GM19324 (cell line): ENCODE measurements around the gene ZNF70.

ENCODE experiments used
- ATAC-seq: cut with Tn5 transposase; IDR thresholded peaks from one replicate; pipeline ENCODE4 v1.9.1; 2021; ENCODE audit warnings: mild to moderate bottlenecking, moderate library complexity; ENCODE audit not compliant: unreplicated experiment, low FRiP score

ZNF70 gene

DNA sequence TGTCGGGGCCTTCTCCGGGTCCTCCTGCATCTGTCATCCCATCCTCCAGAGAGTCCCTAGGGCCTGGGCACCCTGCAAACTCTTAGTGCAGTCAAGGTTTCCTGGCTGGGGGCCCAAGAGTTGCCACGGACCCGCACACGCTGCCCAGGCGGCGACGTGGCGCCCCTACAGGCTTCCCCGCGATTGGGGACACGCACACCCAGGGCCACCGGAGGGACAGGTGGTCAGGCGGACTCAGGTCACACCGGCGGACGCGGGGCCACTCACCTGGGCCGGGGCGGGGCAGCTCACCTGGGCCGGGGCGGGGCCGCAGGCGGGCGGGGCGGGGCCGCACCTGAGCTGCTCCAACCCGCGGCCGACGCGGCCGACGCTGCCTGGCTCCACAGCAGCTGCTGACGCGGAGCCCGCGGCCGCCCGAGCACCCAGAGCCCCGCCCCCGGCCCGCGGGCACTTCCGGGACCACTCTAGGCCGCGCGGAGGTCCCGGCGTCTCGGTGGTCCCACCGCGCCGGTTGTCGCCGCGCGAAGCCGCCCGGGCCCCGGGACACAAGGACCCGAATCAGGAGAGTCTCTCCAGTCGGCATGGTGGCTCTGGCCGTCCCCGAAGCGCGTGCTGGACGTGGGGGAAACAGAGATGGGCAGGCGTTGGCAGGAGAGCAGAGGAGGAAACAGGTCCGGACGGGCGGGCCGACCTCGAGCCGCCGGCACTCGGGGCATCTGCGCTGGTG lies at the start of gene ZNF70:
TSS of gene ZNF70 (minus strand) at position 399 of the 727 bp plus-strand sequence. CDS start 5,972 bp downstream, outside the sequence.
- peak; percentile 80 for ATAC-seq

DNA sequence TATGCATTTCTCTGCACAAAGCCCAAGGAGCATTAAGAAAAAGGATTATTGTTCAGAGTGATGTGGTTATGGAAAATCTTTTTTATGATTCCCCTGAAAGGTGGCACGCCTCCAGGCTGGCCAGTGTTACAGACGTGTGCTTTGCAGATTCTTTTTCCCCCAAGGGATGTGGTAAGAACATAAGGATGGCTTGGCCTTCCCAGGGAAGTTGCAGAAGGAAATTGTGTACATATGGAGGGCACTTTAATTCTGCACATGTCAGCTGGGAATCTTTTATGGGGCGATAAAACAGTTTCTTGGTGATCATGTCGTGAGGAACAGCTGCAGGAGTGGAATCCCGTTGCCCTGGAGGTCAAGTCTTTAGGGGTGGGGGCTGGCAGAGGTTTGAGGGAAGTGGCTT lies 45.5 kb upstream of the ZNF70 start:
- no peak for ATAC-seq

DNA sequence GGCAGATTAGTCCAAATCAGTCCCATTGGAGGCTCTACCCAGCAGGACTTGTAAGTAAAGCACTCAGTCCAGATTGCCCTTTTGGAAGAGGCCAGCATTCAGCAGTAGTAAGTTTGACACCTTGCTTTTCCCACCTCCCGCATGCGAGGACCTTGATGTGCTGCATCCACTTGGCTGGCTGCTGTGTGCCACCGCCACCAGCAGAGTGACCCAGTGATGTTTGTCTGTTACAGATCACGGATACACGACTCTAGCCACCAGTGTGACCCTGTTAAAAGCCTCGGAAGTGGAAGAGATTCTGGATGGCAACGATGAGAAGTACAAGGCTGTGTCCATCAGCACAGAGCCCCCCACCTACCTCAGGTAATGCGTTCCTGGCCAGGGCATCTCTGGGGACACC lies 42.4 kb upstream of the ZNF70 start:
- no peak for ATAC-seq

DNA sequence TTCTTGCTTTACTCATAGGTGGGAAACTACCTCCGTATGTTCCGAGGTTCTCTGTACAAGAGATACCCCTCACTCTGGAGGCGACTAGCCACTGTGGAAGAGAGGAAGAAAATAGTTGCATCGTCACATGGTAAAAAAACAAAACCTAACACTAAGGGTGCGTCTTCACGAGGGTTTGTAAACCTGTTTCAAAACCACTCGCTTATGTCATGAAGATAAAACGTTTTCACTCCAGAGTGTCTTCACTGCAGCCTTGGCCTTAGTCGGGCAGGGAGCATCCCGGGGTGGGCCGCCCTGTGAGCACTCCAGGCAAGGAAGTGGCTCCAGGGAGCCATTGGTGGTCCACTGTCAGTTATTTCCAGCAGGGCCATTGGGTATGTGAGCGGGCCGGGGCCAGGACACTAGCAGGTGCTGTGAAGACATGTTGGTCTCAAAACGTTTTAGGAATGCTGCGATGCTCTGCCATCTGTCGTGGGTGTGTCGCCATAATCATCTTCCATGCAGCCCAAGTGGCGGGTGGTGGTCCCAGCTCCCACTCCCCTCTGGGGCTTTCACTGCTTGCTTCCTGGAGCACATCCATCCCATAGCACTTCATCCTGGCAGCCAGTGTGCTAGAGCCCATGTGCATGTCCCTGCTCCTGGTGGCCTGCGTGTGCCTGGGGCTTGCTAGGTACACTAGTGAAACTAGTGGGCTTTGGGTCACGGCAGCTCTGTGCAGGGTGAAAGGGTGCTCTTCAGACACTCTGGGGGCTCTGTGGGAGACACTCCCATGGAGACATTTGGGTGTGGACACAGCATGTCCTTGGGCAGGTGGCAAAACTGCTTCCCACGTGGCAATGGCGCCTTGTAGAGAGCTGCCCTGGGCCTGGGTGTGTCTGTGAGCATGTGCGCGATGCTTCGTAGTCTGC lies 41.1 kb upstream of the ZNF70 start:
- no peak for ATAC-seq

DNA sequence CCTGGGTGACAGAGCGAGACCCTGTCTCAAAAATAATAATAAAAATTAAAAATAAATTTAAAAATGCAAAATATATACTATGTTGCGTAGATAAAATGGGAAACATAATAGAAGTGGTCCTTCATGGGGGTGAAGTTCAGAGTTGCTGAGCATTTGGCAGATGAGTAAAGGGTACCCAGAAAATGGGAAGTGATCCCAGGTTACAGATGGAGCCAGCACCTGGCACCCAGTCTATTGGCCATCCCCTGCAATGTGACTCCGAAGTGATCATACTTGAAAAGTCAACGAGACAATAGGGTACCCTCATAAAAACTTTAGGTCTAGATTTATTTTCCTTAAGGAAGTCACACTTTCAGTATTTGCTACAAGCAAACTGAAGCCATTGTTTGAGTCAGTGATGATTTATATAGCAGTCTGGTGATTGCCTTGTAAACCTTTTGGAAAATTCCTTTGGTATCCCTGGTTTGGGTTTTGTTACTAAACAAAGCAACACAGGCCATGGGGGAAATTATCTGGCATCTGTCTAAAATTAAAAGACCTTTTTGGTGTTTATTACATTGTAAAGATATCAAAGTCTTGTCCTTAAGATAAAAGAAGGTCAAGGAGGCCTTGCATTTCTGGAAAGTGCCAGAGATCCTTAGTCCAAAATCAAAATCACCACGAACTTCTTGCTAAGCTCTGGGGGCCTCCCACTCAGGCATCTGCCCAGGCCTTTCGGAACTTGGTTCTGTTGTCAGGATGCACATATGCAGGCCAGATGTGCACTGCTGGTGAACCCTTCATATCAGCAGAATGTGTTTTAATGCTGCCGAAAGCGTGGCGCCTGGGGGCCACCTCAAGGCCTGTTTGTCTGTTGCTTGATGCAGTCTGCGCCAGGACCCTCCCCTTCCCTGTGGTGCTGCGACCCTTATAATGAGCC lies 40.2 kb upstream of the ZNF70 start:
- no peak for ATAC-seq

DNA sequence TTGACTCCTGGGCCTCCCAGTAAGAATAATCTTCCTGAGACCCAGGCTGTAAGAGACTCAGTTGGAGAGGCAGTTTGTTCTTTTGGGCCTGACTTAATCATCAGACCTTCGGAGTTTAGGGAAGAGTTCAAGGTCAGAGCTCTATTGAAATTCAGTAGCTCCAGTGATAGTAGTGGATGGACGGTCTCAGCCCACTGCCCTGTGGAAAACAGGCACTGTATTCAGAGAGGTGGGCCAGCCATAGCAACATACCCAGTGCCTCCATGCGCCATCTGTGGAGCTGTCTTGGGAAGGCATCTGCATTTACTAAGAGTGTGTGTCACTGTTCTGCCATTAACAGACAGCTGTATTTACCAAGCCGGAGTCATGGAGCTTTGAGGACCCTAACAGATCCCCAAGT lies 38.7 kb upstream of the ZNF70 start:
- no peak for ATAC-seq

DNA sequence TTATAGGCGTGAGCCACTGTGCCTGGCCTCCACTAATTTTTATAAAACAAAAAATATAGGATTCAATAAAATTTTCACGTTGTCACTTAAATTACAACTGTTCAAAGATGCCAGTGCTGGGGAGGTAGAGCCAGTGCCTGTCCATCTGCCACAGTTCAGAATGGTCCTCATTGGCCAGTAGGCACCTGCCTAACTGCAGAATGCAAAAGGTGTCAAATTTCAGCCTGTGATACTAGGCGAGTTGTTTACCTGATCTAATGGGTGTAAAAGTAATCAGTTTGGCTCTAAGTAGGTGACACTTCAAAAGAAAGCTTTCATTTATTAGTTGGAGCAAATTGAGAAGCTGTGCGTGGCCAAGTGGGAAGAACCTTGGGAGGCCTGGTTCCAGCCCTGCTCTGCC lies 38.2 kb upstream of the ZNF70 start:
- ATAC-seq = no peak

DNA sequence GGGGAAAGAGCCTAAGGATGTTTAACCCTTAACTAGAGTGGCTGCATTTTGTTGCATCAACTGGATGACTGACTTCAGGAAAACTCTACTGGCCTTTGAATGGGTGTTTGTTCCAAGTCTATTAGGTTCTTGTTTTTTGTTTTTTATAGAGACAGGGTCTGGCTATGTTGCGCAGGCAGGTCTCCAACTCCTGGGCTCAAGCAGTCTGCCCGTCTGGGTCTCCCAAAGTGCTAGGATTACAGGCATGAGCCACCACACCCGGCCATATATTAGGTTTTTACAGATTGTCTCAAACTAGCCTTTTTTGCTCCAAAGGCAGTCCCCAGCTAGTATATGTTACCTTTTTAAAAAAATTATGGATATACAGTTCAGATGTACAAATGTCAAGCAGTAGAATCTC lies 37.0 kb upstream of the ZNF70 start:
- ATAC-seq = no peak

DNA sequence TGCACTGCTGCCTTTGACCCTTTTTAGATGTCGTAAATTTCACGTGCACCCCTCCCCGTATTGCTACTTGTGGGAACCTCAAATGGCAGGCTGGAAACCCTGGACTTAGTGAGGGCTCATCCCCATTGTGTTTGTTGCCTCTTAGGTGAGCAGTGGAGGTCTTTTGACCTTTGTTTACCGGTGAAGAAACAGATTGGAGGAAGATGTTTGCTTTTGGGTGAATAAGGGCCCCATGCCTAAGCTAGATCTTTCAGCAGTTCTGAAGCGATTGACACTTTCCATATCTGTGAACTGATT lies 36.6 kb upstream of the ZNF70 start:
- no peak for ATAC-seq

DNA sequence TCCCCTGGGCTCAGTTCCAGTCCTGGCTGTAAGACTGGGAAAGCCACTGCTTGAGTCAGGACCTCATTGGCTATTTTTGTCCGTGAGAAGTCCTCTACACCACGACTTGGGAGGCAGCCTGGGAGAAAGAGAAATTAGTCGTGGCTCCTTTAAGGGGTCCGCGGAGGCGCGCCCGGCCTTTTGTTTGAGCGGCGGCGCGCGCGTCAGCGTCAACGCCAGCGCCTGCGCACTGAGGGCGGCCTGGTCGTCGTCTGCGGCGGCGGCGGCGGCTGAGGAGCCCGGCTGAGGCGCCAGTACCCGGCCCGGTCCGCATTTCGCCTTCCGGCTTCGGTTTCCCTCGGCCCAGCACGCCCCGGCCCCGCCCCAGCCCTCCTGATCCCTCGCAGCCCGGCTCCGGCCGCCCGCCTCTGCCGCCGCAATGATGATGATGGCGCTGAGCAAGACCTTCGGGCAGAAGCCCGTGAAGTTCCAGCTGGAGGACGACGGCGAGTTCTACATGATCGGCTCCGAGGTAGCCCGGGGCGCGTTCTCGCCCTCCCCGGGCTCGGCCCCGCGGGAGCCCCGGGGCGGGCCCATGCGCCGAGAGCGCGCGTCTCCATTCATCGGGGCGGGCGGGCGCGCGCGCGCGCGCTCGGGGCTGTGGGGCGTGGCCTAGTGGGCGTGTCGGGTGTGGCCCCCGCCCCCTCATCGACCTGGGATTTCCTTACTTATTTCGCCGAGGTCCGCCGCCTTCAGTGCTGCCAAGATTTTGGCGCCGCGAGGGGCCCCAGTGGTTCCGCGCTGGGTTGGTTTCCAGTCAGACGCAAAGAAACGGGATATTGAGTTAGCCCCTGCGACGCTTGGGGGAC lies 36.1 kb upstream of the ZNF70 start, which contains the start of gene SMARCB1:
TSS of gene SMARCB1 (plus strand) at position 215 of the 848 bp plus-strand sequence. CDS start at position 419, 204 bp downstream.
- ATAC-seq = peak; percentile 87

DNA sequence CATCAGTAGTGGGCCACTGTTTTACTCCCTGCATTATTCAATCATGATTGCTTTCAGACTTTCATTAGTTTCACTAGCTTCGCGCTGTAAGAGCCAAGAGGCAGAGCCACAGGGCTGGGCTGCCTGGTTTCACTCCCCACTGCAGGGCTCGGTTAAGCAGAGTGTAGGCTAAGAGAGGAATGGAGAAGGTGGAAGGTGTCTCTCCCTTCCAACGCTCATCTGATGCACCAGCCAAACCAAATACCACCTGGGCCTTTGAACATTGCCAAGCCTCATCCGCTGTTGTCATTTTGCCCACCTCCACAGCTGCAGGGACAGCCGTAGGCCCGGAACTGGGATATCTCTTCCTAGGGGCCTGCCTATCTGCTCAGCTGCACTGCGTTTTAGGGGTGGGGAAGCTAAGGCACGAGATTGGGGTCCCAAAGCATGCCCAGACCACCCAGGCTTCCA lies 35.4 kb upstream of the ZNF70 start:
- ATAC-seq = no peak

DNA sequence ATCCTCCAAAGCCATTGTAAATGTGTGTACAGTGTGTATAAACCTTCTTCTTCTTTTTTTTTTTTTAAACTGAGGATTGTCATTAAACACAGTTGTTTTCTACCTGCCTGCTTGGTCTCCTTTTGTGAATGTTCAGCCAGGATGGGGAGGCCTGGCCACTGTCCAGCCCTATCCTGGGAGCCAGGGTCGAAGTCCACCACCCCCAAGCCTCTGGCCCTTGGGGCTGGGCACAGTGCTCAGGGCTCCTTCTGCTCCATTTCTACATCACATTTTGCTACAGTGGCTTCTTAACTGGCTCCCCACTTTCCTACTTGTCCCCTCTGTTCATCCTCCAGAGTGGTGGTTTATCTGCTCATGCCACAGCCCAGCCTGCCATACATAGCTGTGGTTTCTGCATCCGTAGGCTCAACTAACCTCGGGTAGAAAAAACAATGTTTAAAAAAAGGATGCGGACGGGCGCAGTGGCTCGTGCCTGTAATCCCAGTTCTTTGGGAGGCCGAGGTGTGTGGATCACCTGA lies 33.4 kb upstream of the ZNF70 start:
- no peak for ATAC-seq

DNA sequence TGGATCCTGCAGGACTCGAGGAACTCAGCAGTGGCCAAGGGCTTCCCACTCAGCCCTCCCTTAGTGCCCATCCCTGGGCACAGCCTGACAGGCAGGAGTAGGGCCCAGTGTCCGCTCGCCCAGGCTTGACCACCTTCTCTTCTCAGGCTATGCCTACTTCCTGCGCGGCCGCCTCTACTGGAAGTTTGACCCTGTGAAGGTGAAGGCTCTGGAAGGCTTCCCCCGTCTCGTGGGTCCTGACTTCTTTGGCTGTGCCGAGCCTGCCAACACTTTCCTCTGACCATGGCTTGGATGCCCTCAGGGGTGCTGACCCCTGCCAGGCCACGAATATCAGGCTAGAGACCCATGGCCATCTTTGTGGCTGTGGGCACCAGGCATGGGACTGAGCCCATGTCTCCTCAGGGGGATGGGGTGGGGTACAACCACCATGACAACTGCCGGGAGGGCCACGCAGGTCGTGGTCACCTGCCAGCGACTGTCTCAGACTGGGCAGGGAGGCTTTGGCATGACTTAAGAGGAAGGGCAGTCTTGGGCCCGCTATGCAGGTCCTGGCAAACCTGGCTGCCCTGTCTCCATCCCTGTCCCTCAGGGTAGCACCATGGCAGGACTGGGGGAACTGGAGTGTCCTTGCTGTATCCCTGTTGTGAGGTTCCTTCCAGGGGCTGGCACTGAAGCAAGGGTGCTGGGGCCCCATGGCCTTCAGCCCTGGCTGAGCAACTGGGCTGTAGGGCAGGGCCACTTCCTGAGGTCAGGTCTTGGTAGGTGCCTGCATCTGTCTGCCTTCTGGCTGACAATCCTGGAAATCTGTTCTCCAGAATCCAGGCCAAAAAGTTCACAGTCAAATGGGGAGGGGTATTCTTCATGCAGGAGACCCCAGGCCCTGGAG lies 32.6 kb upstream of the ZNF70 start:
- no peak for ATAC-seq

DNA sequence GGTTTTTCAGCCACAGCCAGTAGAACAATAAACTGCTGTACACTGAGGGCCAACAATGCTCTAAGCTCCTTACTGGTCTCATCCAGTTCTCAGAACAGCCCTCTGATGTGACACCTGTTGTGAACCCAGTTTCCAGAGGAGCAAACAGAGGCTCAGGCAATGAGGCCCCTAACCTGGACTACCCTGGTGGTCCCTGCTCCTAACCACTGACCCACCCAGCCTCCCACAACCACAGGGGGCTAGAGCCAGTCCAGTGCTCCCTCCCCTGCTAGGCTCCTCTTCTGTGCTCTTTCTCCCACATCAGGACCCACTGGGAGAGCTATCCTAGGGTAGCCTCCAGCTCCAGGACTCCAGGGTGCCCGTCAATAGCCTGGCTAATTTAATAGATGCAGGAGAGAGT lies 31.8 kb upstream of the ZNF70 start:
- ATAC-seq = no peak

DNA sequence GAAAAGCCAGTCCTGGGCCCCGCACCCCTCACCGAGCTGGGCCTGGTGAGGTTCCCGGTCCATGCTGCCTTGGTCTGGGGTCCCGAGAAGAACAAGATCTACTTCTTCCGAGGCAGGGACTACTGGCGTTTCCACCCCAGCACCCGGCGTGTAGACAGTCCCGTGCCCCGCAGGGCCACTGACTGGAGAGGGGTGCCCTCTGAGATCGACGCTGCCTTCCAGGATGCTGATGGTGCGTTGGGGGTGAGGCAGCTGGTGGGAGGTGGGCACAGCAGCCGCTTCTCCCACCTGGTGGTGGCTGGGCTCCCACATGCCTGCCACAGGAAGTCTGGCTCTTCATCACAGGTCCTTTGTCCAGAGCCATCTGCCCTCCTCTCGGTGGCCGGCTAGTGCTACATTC lies 31.3 kb upstream of the ZNF70 start:
- ATAC-seq = no peak

DNA sequence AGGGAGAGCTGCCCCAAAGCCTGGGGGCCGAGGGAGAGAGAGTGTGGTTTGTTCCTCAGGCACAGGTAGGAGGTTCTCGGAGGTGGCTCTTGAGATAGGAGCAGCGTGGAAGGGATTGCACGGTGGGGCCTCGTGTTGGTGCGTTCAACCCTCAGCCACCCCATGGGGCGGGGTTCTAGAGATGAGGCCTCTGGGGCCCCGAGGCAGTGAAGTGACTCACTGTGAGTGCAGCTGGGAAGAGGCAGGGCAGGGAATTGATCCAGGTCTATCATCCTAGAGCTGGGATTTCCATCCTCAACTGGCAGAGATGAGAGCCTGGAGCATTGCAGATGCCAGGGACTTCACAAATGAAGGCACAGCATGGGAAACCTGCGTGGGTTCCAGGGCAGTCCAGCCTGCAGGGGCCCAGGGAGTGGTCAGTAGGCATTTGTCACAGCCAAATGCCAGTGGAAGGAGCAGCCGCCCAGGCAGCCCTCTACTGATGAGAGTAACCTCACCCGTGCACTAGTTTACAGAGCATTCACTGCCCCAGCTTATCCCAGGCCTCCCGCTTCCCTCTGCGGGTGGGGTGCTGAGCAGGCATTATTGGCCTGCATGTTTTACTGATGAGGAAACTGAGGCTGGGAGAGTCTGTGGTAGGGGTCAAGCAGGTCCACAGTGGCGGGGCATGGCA lies 30.7 kb upstream of the ZNF70 start:
- ATAC-seq = no peak

DNA sequence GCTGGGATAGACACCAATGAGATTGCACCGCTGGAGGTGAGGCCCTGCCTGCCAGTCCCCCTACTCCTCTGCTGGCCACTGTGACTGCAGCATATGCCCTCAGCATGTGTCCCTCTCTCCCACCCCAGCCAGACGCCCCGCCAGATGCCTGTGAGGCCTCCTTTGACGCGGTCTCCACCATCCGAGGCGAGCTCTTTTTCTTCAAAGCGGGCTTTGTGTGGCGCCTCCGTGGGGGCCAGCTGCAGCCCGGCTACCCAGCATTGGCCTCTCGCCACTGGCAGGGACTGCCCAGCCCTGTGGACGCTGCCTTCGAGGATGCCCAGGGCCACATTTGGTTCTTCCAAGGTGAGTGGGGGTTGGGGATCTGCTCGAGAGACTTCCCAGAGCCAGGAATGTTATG lies 30.2 kb upstream of the ZNF70 start:
- ATAC-seq = no peak

DNA sequence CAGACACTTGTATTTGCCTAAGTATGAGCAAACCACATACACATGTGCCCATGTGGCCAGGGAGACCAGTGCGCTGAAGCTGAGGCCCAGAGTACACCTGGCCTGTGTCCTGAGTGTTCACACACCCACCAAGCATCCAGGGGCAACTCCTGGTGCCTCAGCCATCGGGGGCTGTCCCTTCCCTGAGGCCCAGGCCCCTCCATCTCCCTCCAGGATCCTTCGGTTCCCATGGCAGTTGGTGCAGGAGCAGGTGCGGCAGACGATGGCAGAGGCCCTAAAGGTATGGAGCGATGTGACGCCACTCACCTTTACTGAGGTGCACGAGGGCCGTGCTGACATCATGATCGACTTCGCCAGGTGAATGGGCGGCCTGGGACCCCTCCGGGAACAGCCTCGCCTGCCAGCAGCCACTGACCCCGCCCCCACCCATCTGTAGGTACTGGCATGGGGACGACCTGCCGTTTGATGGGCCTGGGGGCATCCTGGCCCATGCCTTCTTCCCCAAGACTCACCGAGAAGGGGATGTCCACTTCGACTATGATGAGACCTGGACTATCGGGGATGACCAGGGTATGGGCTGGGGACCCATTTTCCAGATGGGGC lies 29.3 kb upstream of the ZNF70 start:
- ATAC-seq = no peak
